Spinal cord (tissue), 10 donors: ENCODE results near the gene MLC1. TPM values are rescaled to one million over a fixed set of nuclear protein-coding genes. Genes with fewer than 3 reads are reported as not detected.

Experiments
- DNase-seq, 6 donors: peaks; one replicate each; pipeline versions ENCODE4 v3.0.0 to v3.0.0-alpha.2; 2013 to 2015; ENCODE audit warnings: low spot score in 6 of 6, low read depth in 4 of 6
- H3K27ac ChIP-seq: one replicate; pipeline ENCODE4 v1.5.1; 2013; ENCODE audit warnings: low read depth, low read length, control low read depth
- H3K27me3 ChIP-seq: one replicate; pipeline ENCODE4 v1.6.1; 2013; ENCODE audit warnings: low read length; ENCODE audit not compliant: control insufficient read depth, insufficient read depth
- H3K36me3 ChIP-seq: one replicate; pipeline ENCODE4 v1.6.1; 2013; ENCODE audit warnings: low read length; ENCODE audit not compliant: control insufficient read depth, insufficient read depth
- H3K4me1 ChIP-seq: one replicate; pipeline ENCODE4 v1.6.1; 2013; ENCODE audit warnings: low read length; ENCODE audit not compliant: control insufficient read depth, insufficient read depth
- H3K4me3 ChIP-seq: one replicate; pipeline ENCODE4 v1.5.1; 2013; ENCODE audit warnings: low read depth, low read length, control low read depth
- H3K9me3 ChIP-seq: one replicate; pipeline ENCODE4 v1.6.1; 2013; ENCODE audit warnings: low read length; ENCODE audit not compliant: control insufficient read depth, insufficient read depth
- WGBS: methylation state at CpG from one replicate; pipeline ENCODE4 v1.1.5; 2013; ENCODE audit warnings: missing lambda C conversion rate; ENCODE audit not compliant: insufficient coverage; 5-methylcytosine and 5-hydroxymethylcytosine counted together
- polyA plus RNA-seq, 2 donors: library from polyadenylated mRNA; unstranded; fragments of 120-200 nt; gene quantifications; one replicate each; pipeline ENCODE4 v1.2.1, GENCODE V29; 2013; ENCODE audit not compliant: insufficient read length in 2 of 2
- total RNA-seq, 2 donors: library from RNA; depleted of rRNA in 1 of 2; stranded (reverse); fragments of 120-200 nt in 1 of 2; fragments of >200 nt in 1 of 2; gene quantifications; one replicate each; pipeline versions ENCODE4 v1.2.3 to v1.2.4, GENCODE V29; 2013 to 2014
- donor health status: healthy.

The MLC1 gene
- total and polyA plus RNA-seq, 4 donors: 76.9 to 353 (median 156) TPM

DNA sequence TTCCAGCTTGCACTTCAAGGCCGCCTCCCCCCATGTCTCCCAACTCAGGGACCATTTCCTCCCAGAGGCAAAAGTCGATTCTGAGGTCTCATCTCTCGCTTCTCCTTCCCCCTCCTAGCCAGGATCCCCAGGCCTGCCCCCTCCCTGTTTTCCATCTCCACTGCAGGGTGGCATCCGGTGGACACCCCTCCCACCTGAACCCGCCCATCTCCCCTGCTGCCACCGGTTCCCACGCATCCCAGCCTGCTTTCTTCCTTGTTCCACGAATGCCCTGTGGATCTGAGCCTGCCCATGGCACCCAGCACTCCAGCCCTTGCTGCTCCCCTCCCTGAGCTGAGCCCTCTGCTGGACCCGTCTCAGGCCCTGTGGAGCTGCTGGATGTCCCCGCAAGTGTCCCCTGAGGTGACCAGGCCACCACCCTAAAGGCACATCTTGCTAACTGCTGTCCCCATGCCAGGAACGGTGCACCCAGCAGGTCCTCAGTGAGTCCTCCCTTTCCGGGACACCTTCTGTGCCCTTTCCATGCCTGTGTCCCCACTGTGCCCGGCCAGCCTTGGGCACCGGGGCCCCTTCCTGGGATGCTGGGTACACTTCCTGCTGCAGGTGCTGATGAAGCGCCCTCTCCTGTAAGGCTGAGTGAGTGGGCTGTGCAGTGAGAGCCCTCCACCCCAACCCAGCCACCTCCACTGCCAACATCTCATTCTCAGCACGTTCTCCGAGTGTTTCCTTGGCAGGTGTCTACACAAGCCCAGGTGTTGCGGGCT is 73.6 kb downstream of the MLC1 start:
- no peak overlapping the region for H3K27ac ChIP-seq
- no peaks in the 10 kb centered on the region for H3K36me3 ChIP-seq
- 50% methylated on average over 17 of the region's 18 CpGs for WGBS
- H3K4me3 ChIP-seq: no peak overlapping the region
- H3K27me3 ChIP-seq: peaks cover 67% of the 10 kb centered on the region
- H3K4me1 ChIP-seq: peaks cover 26% of the 10 kb centered on the region
- no peaks in the 10 kb centered on the region for H3K9me3 ChIP-seq
- no peak for DNase-seq

DNA sequence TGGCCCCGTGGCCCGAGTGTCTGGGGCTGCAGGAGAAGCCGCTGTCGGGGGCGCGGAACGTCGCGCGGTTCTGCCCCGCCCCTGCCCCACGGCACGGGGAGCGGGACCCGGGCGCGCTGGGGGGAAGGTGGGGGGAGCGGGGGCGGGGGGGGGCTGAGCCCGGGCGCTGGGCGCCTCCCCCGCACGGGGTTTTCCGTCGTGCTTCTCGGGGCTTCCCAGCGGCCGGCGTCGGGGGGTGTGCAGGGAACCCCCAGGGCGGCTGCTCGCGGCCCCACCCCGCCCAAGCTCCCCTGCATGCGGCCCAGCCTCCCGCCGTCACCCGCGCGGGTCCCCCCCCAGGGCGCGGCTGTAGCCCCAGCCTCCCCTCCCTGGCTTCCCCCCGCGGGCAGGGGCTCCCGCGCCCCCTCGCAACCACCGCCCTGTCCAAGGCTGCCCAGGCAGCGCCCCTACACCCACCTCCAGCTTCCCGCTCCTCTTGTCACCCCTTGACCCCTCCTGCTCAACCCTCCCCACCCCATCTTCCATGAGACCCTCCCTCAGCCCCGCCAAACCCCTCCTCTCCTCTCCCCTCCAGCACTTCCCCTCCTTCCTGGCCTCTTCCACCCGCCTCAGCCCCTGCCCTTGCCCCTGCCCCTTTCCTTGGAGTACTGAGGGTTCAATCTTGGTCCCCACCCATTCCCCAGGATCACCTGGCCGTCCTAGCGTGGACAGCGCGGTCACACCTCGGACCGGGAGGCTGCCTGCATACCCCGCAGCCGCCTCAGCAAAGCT is 74.4 kb downstream of the MLC1 start:
- DNase-seq: no peak
- Histone ChIP-seq H3K27me3 (peaks cover 59% of the 10 kb centered on the region), H3K9me3 (no peaks in the 10 kb centered on the region), H3K4me3 (no peak overlapping the region), H3K36me3 (no peaks in the 10 kb centered on the region), H3K4me1 (peaks cover 26% of the 10 kb centered on the region), H3K27ac (no peak overlapping the region)
- WGBS: 3% methylated on average over 36 of the region's 61 CpGs

DNA sequence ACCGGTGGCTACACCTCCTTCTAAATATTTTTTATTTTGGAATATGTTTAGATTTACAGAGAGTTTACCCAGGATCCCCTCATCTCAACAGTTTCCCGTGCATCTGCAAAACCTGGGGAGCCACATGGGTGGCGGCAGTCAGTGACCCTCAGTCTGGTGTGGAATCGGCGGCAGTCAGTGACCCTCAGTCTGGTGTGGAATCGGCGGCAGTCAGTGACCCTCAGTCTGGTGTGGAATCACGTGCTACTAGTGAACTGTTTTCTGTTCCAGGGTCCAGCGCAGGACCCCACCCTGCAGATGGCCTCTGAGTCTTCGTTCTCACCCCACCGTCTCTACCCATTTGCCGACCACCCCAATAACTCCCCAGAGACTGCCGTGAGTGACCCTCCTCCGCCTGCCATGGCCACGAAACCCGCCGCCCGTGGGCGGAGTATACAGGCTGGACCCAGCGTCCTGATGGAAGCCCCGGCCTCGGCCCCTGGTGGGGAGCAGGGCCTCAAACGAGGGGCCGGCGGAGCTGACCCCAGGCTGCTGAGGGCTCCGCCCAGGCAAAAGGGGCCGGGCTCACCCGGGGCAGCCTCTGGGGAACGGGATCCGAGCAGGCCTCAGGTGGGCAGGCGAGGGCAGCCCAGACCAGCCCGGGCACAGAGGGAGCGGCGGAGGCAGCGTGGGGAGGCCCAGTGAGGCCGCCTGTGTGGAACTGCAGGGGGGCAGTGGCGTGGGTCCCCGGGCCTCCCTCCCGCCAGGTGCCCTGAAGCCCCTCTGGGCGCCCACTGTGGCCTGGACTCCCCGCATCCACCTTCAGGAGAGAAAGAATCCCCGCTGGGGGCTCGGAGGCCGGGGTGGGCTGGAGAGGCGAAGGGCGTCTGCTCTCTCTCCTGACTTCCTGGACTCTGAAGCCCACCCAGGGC is 75.2 kb downstream of the MLC1 start:
- no peaks in the 10 kb centered on the region for H3K36me3 ChIP-seq
- WGBS: 55% methylated on average over 44 of the region's 46 CpGs
- DNase-seq: no peak
- H3K4me3 ChIP-seq: no peak overlapping the region
- no peak overlapping the region for H3K27ac ChIP-seq
- no peaks in the 10 kb centered on the region for H3K9me3 ChIP-seq
- peaks cover 56% of the 10 kb centered on the region for H3K27me3 ChIP-seq
- H3K4me1 ChIP-seq: peaks cover 26% of the 10 kb centered on the region

Other genes with a start within 250 kb of the MLC1 start
- 1 to 10 TPM; 8.5 to 9.0 TPM for gene ZBED4, start 231.6 kb downstream of the MLC1 start, total RNA-seq
- 10 to 100 TPM; 14.7 to 15.6 TPM for gene ZBED4, start 231.6 kb downstream of the MLC1 start, polyA plus RNA-seq
- gene ALG12, start 167.0 kb downstream of the MLC1 start, total RNA-seq: 10 to 100 TPM; 13.3 to 14.4 TPM
- 10 to 100 TPM; 23.8 to 27.4 TPM for gene ALG12, start 167.0 kb downstream of the MLC1 start, polyA plus RNA-seq
- 10 to 100 TPM; 21.5 to 43.3 TPM for gene CRELD2, start 166.8 kb downstream of the MLC1 start, total RNA-seq
- gene CRELD2, start 166.8 kb downstream of the MLC1 start, polyA plus RNA-seq: 10 to 100 TPM; 44.9 to 61.3 TPM
- gene PIM3, start 124.7 kb downstream of the MLC1 start, total RNA-seq: 10 to 100 TPM; 12.9 to 18.5 TPM
- 10 to 100 TPM; 27.8 to 27.9 TPM for gene PIM3, start 124.7 kb downstream of the MLC1 start, polyA plus RNA-seq
- gene IL17REL, start 72.7 kb downstream of the MLC1 start, total RNA-seq: under 1 TPM; 0.22 to 0.40 TPM
- gene IL17REL, start 72.7 kb downstream of the MLC1 start, polyA plus RNA-seq: under 1 TPM; 0.36 to 0.96 TPM
- not detected for gene TTLL8, start 27.1 kb downstream of the MLC1 start, total RNA-seq
- not detected for gene TTLL8, start 27.1 kb downstream of the MLC1 start, polyA plus RNA-seq
- 1 to 10 TPM; 3.3 to 3.7 TPM for gene MOV10L1, start 4.6 kb upstream of the MLC1 start, total RNA-seq
- gene MOV10L1, start 4.6 kb upstream of the MLC1 start, polyA plus RNA-seq: 1 to 10 TPM; 1.9 to 4.9 TPM
- gene PANX2, start 85.3 kb upstream of the MLC1 start, total RNA-seq: 1 to 10 TPM; 2.1 to 3.3 TPM
- 10 to 100 TPM; 18.3 to 21.6 TPM for gene PANX2, start 85.3 kb upstream of the MLC1 start, polyA plus RNA-seq
- 10 to 100 TPM in 1 of 2 donors, 1 to 10 TPM in 1; 5.4 to 13.0 TPM for gene TRABD, start 100.5 kb upstream of the MLC1 start, total RNA-seq
- gene TRABD, start 100.5 kb upstream of the MLC1 start, polyA plus RNA-seq: 10 to 100 TPM; 30.3 to 34.7 TPM
- 10 to 100 TPM in 1 of 2 donors, 1 to 10 TPM in 1; 7.6 to 22.2 TPM for gene SELENOO, start 115.6 kb upstream of the MLC1 start, total RNA-seq
- gene SELENOO, start 115.6 kb upstream of the MLC1 start, polyA plus RNA-seq: 10 to 100 TPM; 29.1 to 41.2 TPM
- gene TUBGCP6, start 159.6 kb upstream of the MLC1 start, total RNA-seq: 10 to 100 TPM; 23.0 to 44.2 TPM
- 10 to 100 TPM; 57.8 to 68.3 TPM for gene TUBGCP6, start 159.6 kb upstream of the MLC1 start, polyA plus RNA-seq
- gene HDAC10, start 165.8 kb upstream of the MLC1 start, total RNA-seq: 10 to 100 TPM; 16.2 to 18.5 TPM
- 10 to 100 TPM; 55.9 to 74.3 TPM for gene HDAC10, start 165.8 kb upstream of the MLC1 start, polyA plus RNA-seq
- 10 to 100 TPM; 13.2 to 20.8 TPM for gene MAPK12, start 176.3 kb upstream of the MLC1 start, total RNA-seq
- gene MAPK12, start 176.3 kb upstream of the MLC1 start, polyA plus RNA-seq: 10 to 100 TPM; 29.9 to 57.6 TPM
- 10 to 100 TPM in 1 of 2 donors, 1 to 10 TPM in 1; 5.7 to 14.1 TPM for gene MAPK11, start 185.0 kb upstream of the MLC1 start, total RNA-seq
- 10 to 100 TPM; 36.4 to 40.2 TPM for gene MAPK11, start 185.0 kb upstream of the MLC1 start, polyA plus RNA-seq
- 10 to 100 TPM; 41.1 to 65.5 TPM for gene PLXNB2, start 222.2 kb upstream of the MLC1 start, total RNA-seq
- 10 to 100 TPM; 96.6 to 97.3 TPM for gene PLXNB2, start 222.2 kb upstream of the MLC1 start, polyA plus RNA-seq
- 10 to 100 TPM in 1 of 2 donors, 1 to 10 TPM in 1; 9.1 to 12.7 TPM for gene DENND6B, start 241.6 kb upstream of the MLC1 start, total RNA-seq
- gene DENND6B, start 241.6 kb upstream of the MLC1 start, polyA plus RNA-seq: 10 to 100 TPM; 41.3 to 45.7 TPM